AG04450 (cell line): ENCODE results near the gene FOXI1. TPM values are rescaled to one million over a fixed set of nuclear protein-coding genes. Genes with fewer than 3 reads are reported as not detected.

Experiments
- CTCF ChIA-PET: fragments of 300-600, 350-600 bp; formaldehyde crosslinking; extraction: SDS; loops from one replicate; lab custom pipeline; 2022; ENCODE audit warnings: antibody characterized with exemption, inconsistent platforms; lab: Charles Lee
- POLR2A ChIA-PET: fragments of 350-600 bp; formaldehyde crosslinking; extraction: SDS; loops from one replicate; lab custom pipeline; 2021; ENCODE audit warnings: antibody characterized with exemption, inconsistent platforms; lab: Yijun Ruan, JAX
- DNase-seq: peaks from one replicate; pipeline ENCODE4 v3.0.0-alpha.2; 2011; ENCODE audit warnings: low read depth, low spot score
- H3K27ac ChIP-seq: one replicate; pipeline ENCODE4 v1.5.1; 2012; ENCODE audit warnings: low read depth, low read length, control low read depth
- H3K27me3 ChIP-seq: one replicate; pipeline ENCODE4 v1.6.0; 2012; ENCODE audit warnings: low read length; ENCODE audit not compliant: control insufficient read depth, insufficient read depth
- H3K4me3 ChIP-seq: 2 replicates; pipeline ENCODE4 v1.5.1; 2011; ENCODE audit warnings: mild to moderate bottlenecking, low read depth, low read length, control low read depth
- H3K9me3 ChIP-seq: 2 replicates; pipeline ENCODE4 v1.5.1; 2012; ENCODE audit warnings: low read length; ENCODE audit not compliant: control insufficient read depth, insufficient read depth
- CTCF ChIP-seq: IDR thresholded peaks from 2 replicates; pipeline ENCODE4 v1.5.1; 2011; ENCODE audit warnings: low read depth, low read length, control low read depth, inconsistent platforms
- polyA plus RNA-seq: library from polyadenylated mRNA; depleted of rRNA; stranded (reverse); fragments of >200 nt; gene quantifications from 2 replicates; pipeline ENCODE4 v1.2.3, GENCODE V29; 2011

The FOXI1 gene
- polyA plus RNA-seq, 1 experiment = not detected

GRCh38 chr5:170078458-170078857, 27.2 kb upstream of the FOXI1 start:
- Histone ChIP-seq H3K27me3 (no peaks in the 10 kb centered on the region), H3K9me3 (no peaks in the 10 kb centered on the region), H3K4me3 (no peak overlapping the region), H3K27ac (no peak overlapping the region)
- TF ChIP-seq CTCF = no peak
- POLR2A ChIA-PET = no interaction called here
- DNase-seq = no peak
- CTCF ChIA-PET = no interaction called here

GRCh38 chr5:170078931-170079330, 26.8 kb upstream of the FOXI1 start:
- Histone ChIP-seq H3K4me3 (no peak overlapping the region), H3K27ac (no peak overlapping the region), H3K27me3 (no peaks in the 10 kb centered on the region), H3K9me3 (no peaks in the 10 kb centered on the region)
- ChIA-PET POLR2A (no interaction called here), CTCF (interaction anchor here (3.6 kb wide), 1 partner anchor 8 kb away, joined by 19 read pairs; no protein-coding TSS in a partner anchor)
- no peak for DNase-seq
- no peak for TF ChIP-seq CTCF

GRCh38 chr5:170080217-170080616, 25.5 kb upstream of the FOXI1 start:
- CTCF ChIA-PET = interaction anchor here (0.8 to 3.6 kb wide), 2 partner anchors 9 to 100 kb away, joined by 3 to 19 read pairs; partner anchors contain the start of gene INSYN2B

GRCh38 chr5:170080786-170081445, 24.8 kb upstream of the FOXI1 start:
- no peak overlapping the region for H3K4me3 ChIP-seq
- no peak for DNase-seq
- H3K27me3 ChIP-seq = no peaks in the 10 kb centered on the region
- no peak for TF ChIP-seq CTCF
- CTCF ChIA-PET = interaction anchor here (0.8 to 3.6 kb wide), 2 partner anchors 10 to 101 kb away, joined by 3 to 19 read pairs; partner anchors contain the start of gene INSYN2B
- no peaks in the 10 kb centered on the region for H3K9me3 ChIP-seq
- H3K27ac ChIP-seq = no peak overlapping the region
- POLR2A ChIA-PET = no interaction called here

More at GRCh38 chr5:170080217-170080616, 25.5 kb upstream of the FOXI1 start:
- DNase-seq = no peak
- Histone ChIP-seq H3K9me3 (no peaks in the 10 kb centered on the region), H3K27me3 (no peaks in the 10 kb centered on the region), H3K27ac (no peak overlapping the region), H3K4me3 (no peak overlapping the region)
- TF ChIP-seq CTCF = no peak
- POLR2A ChIA-PET = no interaction called here

GRCh38 chr5:170081616-170082015, 24.1 kb upstream of the FOXI1 start:
- no peaks in the 10 kb centered on the region for H3K27me3 ChIP-seq
- no peak for TF ChIP-seq CTCF
- DNase-seq = no peak
- ChIA-PET POLR2A (no interaction called here), CTCF (interaction anchor here (3.6 kb wide), 1 partner anchor 11 kb away, joined by 19 read pairs; no protein-coding TSS in a partner anchor)
- H3K9me3 ChIP-seq = no peaks in the 10 kb centered on the region
- no peak overlapping the region for H3K27ac ChIP-seq
- no peak overlapping the region for H3K4me3 ChIP-seq
